ENCODE results near the gene DNAJC16. TPM values are rescaled to one million over a fixed set of nuclear protein-coding genes. Genes with fewer than 3 reads are reported as not detected.

Gene DNAJC16
- total RNA-seq, 1 experiment from 2014 or later: 20.7 TPM

GRCh38 chr1:15540186-15540585 is 13.5 kb downstream of the DNAJC16 start:
- Histone ChIP-seq H3K14ac (ENCODE audit: insufficient read depth, low read length) (no peak overlapping the region), H2BK15ac (ENCODE audit: low read depth, low read length) (no peak overlapping the region), H3K27ac (ENCODE audit: insufficient read length, low read depth, low read length) (no peak overlapping the region), H3K9me3 (ENCODE audit: control insufficient read depth, low read depth, low read length) (no peaks in the 10 kb centered on the region), H4K91ac (ENCODE audit: insufficient read length, low read depth, low read length) (no peak overlapping the region), H3K79me1 (ENCODE audit: insufficient read depth, low read depth, low read length, poor library complexity, severe bottlenecking) (no peaks in the 10 kb centered on the region), H3K56ac (ENCODE audit: insufficient read length, low read depth, low read length) (no peak overlapping the region), H2BK5ac (ENCODE audit: insufficient read length, low read length) (no peak overlapping the region), H3K23ac (ENCODE audit: insufficient read length, low read depth, low read length) (no peak overlapping the region), H4K20me1 (ENCODE audit: control insufficient read depth, insufficient read depth, insufficient read length) (no peaks in the 10 kb centered on the region), H3K9ac (ENCODE audit: extremely low read depth, insufficient read length, low read length) (no peak overlapping the region), H2AK5ac (ENCODE audit: insufficient read length, low read length) (no peak overlapping the region), H3K4ac (ENCODE audit: low read depth, low read length) (no peak overlapping the region), H2AFZ (ENCODE audit: low read length) (no peak overlapping the region), H3K4me2 (ENCODE audit: insufficient read depth, insufficient read length, low read length) (no peak overlapping the region), H3T11ph (ENCODE audit: low read length) (no peak overlapping the region), H3K23me2 (ENCODE audit: insufficient read length, low read depth, low read length, poor library complexity, severe bottlenecking) (no peaks in the 10 kb centered on the region), H3K18ac (ENCODE audit: insufficient read length, low read depth, low read length) (no peak overlapping the region), H2BK120ac (ENCODE audit: low read depth, low read length, poor library complexity, severe bottlenecking) (no peak overlapping the region), H4K5ac (ENCODE audit: insufficient read length, low read depth, low read length) (no peak overlapping the region), H3K79me2 (ENCODE audit: insufficient read depth, low read length) (no peaks in the 10 kb centered on the region), H2BK12ac (ENCODE audit: insufficient read length, low read depth, low read length) (no peak overlapping the region), H3K27me3 (ENCODE audit: insufficient read depth, low read length) (no peaks in the 10 kb centered on the region), H2BK20ac (ENCODE audit: low read depth, low read length, poor library complexity, severe bottlenecking) (no peak overlapping the region), H3K4me1 (ENCODE audit: insufficient read depth, low read length) (no peaks in the 10 kb centered on the region), H4K8ac (replicated peaks; ENCODE audit: insufficient read length, low read depth, low read length) (no peak overlapping the region)
- Mint-ChIP-seq H3K27me3 (ENCODE audit: low read depth) (no peaks in the 10 kb centered on the region), H3K27ac (no peak overlapping the region), H3K9me3 (no peaks in the 10 kb centered on the region), H3K36me3 (ENCODE audit: insufficient read depth in 1 of 3, low read depth in 3 of 3) (peaks cover 17 to 65% (median 38%) of the 10 kb centered on the region in 3 experiments; a peak in 6 of 7 replicates), H3K4me3 (no peak overlapping the region), H3K4me1 (no peaks in the 10 kb centered on the region)
- DNase-seq: no peak
- no peak for TF ChIP-seq CTCF (conservative IDR thresholded peaks at IDR 0.05)
- no CpG with 5 or more reads among the region's 8 CpGs for WGBS (ENCODE audit: extremely low coverage, insufficient read length, low lambda C conversion rate)

Measured in H9 (cell line).